Cardiac septum (tissue), 1 donor: ENCODE measurements around the gene CYP51A1. TPM values are rescaled to one million over a fixed set of nuclear protein-coding genes. Genes with fewer than 3 reads are reported as not detected.

Experiments used
- total RNA-seq: library from RNA; stranded (reverse); fragmentation: NEBNext Ultra II Directional; extraction: Animal tissue kit (Norgen Biotek cat#: 25700); gene quantifications from one replicate; pipeline ENCODE4 v1.2.1, GENCODE V29; 2021
- donor health status: DM: no; HTN: no; CAD: no.

The CYP51A1 gene
- total RNA-seq, 1 donor from 2014 or later, result 32.6 TPM

Other genes starting within 250 kb of the CYP51A1 start
- gene AKAP9, start 193.6 kb downstream of the CYP51A1 start, total RNA-seq, result 36.2 TPM
- gene LRRD1, start 44.7 kb upstream of the CYP51A1 start, total RNA-seq, result 0.43 TPM
- gene KRIT1, start 111.4 kb upstream of the CYP51A1 start, total RNA-seq, result 29.3 TPM
- gene ANKIB1, start 111.5 kb upstream of the CYP51A1 start, total RNA-seq, result 59.4 TPM